Glutamatergic neuron (in vitro differentiated cells): ENCODE measurements around the gene TXN2. TPM values are rescaled to one million over a fixed set of nuclear protein-coding genes. Genes with fewer than 3 reads are reported as not detected.
"Not testable (repeated sequence)": the region's sequence is repeated elsewhere in the genome, so short reads cannot be mapped to it uniquely, and the experiment has no call there.

Experiments used
- DNase-seq: peaks from one replicate; pipeline ENCODE4 v3.0.0; 2022
- H3K27ac Mint-ChIP-seq: one replicate; pipeline ENCODE4 v1.8.0; 2020; ENCODE audit warnings: mild to moderate bottlenecking, mixed read lengths, inconsistent platforms; ENCODE audit not compliant: unreplicated experiment
- H3K27me3 Mint-ChIP-seq: one replicate; pipeline ENCODE4 v1.8.0; 2020; ENCODE audit warnings: mild to moderate bottlenecking, moderate library complexity, mixed read lengths, inconsistent platforms; ENCODE audit not compliant: unreplicated experiment
- H3K36me3 Mint-ChIP-seq: one replicate; pipeline ENCODE4 v1.8.0; 2020; ENCODE audit warnings: mild to moderate bottlenecking, mixed read lengths, inconsistent platforms; ENCODE audit not compliant: unreplicated experiment
- H3K4me1 Mint-ChIP-seq: one replicate; pipeline ENCODE4 v1.8.0; 2020; ENCODE audit warnings: mild to moderate bottlenecking, low read depth, mixed read lengths, inconsistent platforms; ENCODE audit not compliant: unreplicated experiment
- H3K4me3 Mint-ChIP-seq: one replicate; pipeline ENCODE4 v1.8.0; 2020; ENCODE audit warnings: mild to moderate bottlenecking, mixed read lengths, inconsistent platforms; ENCODE audit not compliant: unreplicated experiment
- H3K9me3 Mint-ChIP-seq: one replicate; pipeline ENCODE4 v1.8.0; 2020; ENCODE audit warnings: mild to moderate bottlenecking, moderate library complexity, mixed read lengths, inconsistent platforms; ENCODE audit not compliant: unreplicated experiment
- total RNA-seq: library from RNA; stranded (reverse); fragmentation: NEBNext Ultra II Directional; extraction: Animal tissue kit (Norgen Biotek cat#: 25700); gene quantifications from one replicate; pipeline ENCODE4 v1.2.1, GENCODE V29; 2021; ENCODE audit not compliant: unreplicated experiment
- TF ChIP-seq, protein P1 (sequence below): fragments of 200-600 bp; sonication (generic); IDR thresholded peaks from one replicate; pipeline ENCODE4 v1.5.0; 2021; ENCODE audit not compliant: partially characterized antibody, unreplicated experiment

Gene TXN2
- total RNA-seq, 1 donor from 2014 or later = 66.1 TPM

DNA sequence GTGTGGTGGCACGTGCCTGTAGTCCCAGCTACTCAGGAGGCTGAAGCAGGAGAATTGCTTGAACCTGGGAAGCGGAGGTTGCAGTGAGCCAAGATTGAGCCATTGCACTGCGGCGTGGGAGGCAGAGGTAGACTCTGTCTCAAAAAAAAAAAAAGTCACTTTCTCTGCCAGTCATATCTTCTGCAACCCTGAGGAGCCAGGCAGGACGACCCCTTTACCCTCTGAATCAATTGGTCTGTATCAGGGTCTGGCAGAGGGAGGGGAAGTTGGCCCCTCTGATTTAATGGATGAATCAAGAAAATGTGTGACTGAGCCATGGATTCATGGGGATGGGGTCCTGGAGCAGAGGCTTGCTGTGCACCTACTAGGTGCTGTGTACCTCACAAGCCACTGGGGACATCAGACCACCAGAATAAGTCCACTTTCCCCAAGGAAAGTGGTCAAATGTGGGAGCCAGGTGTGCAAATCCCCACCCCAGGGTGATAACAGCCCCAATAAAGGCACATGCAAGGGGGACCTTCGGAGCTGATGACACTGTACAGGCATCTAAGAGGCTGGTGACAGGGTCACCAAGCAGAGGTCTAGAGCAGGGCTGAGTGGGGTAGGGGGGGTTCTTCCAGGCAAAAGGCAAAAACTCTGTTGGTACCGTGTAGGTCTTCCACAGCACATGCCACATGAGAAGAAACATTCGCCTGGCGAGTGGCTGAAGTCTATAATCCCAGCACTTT is 29.0 kb downstream of the TXN2 start:
- H3K36me3 Mint-ChIP-seq = no peaks in the 10 kb centered on the region
- H3K27me3 Mint-ChIP-seq = peaks cover 1% of the 10 kb centered on the region
- TF ChIP-seq, protein P1, sequence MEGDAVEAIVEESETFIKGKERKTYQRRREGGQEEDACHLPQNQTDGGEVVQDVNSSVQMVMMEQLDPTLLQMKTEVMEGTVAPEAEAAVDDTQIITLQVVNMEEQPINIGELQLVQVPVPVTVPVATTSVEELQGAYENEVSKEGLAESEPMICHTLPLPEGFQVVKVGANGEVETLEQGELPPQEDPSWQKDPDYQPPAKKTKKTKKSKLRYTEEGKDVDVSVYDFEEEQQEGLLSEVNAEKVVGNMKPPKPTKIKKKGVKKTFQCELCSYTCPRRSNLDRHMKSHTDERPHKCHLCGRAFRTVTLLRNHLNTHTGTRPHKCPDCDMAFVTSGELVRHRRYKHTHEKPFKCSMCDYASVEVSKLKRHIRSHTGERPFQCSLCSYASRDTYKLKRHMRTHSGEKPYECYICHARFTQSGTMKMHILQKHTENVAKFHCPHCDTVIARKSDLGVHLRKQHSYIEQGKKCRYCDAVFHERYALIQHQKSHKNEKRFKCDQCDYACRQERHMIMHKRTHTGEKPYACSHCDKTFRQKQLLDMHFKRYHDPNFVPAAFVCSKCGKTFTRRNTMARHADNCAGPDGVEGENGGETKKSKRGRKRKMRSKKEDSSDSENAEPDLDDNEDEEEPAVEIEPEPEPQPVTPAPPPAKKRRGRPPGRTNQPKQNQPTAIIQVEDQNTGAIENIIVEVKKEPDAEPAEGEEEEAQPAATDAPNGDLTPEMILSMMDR = no peak
- peaks cover 2% of the 10 kb centered on the region for H3K9me3 Mint-ChIP-seq
- no peak overlapping the region for H3K27ac Mint-ChIP-seq
- DNase-seq = no peak
- peaks cover 10% of the 10 kb centered on the region for H3K4me1 Mint-ChIP-seq
- no peak overlapping the region for H3K4me3 Mint-ChIP-seq

DNA sequence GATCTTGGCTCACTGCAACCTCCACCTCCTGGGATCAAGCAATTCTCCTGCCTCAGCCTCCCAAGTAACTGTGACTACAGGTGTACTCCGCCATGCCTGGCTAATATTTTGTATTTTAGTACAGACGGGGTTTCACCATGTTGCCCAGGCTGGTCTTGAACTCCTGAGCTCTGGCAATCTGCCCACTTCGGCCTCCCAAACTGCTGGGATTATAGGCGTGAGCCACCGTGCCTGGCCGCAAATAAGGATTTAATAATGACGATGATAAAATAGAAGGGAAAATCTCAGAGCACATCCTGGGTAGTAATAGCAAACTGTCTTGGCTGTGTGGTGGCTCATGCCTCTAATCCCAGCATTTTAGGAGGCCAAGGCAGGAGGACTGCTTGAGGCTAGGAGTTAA is 30.5 kb downstream of the TXN2 start:
- not testable (repeated sequence) for H3K36me3 Mint-ChIP-seq

DNA sequence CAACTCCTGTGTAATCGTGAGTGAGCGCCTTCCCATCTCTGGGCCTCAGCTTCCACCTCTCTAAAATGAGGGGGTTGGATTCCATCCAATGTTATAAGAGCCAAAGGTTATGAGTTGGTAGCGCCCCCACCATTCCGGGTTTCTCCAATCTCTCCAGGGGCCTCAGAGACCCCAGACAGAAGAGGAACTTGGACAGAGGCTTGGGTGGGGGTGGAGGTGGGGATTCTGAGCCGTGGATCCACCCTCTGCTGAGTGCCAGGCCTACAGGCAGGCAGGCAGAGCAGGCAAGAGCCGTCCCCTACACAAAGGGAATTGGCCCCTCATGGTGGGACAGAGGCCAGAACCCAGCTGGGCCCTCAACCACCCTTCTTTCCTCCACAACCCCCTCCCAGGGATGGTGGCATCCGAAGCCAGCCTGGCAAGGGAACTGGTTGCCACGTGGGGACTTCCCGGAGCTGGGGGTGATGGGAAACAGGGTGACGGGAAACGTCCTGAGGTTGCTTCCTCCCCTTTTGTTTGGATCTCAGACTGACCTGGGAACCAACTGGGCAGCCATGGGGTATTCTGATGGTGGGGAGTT is 31.8 kb downstream of the TXN2 start:
- Mint-ChIP-seq H3K36me3 (no peaks in the 10 kb centered on the region), H3K27ac (no peak overlapping the region), H3K9me3 (no peaks in the 10 kb centered on the region), H3K27me3 (peaks cover 1% of the 10 kb centered on the region), H3K4me1 (peaks cover 6% of the 10 kb centered on the region), H3K4me3 (no peak overlapping the region)
- no peak for DNase-seq
- TF ChIP-seq, protein P1 = no peak

More for the DNA sequence above, 30.5 kb downstream of the TXN2 start:
- H3K27me3 Mint-ChIP-seq, H3K4me3 Mint-ChIP-seq, DNase-seq, H3K4me1 Mint-ChIP-seq, H3K27ac Mint-ChIP-seq, H3K9me3 Mint-ChIP-seq: not testable (repeated sequence)

DNA sequence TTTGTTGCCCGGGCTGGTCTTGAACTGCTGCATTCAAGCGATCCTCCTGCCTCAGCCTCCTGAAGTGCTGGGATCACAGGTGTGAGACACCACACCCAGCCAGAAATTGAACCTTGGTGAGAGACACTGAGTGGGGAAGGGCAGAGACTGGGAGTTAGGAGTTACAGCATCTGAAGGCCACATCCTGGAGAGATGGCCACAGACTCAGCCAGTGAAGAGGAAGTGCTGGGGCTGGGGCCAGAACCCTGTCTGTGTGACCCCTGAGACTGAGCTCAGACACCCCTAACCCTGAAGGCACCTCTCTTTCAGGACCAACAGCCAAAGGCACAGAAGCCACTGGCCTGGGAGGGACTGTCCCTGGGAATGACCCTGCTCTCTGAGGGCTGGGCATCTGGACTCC is 33.8 kb downstream of the TXN2 start:
- Mint-ChIP-seq H3K4me3 (no peak overlapping the region), H3K4me1 (peaks cover 6% of the 10 kb centered on the region), H3K36me3 (no peaks in the 10 kb centered on the region), H3K27ac (no peak overlapping the region), H3K9me3 (no peaks in the 10 kb centered on the region), H3K27me3 (no peaks in the 10 kb centered on the region)
- no peak for DNase-seq
- TF ChIP-seq, protein P1 = no peak

DNA sequence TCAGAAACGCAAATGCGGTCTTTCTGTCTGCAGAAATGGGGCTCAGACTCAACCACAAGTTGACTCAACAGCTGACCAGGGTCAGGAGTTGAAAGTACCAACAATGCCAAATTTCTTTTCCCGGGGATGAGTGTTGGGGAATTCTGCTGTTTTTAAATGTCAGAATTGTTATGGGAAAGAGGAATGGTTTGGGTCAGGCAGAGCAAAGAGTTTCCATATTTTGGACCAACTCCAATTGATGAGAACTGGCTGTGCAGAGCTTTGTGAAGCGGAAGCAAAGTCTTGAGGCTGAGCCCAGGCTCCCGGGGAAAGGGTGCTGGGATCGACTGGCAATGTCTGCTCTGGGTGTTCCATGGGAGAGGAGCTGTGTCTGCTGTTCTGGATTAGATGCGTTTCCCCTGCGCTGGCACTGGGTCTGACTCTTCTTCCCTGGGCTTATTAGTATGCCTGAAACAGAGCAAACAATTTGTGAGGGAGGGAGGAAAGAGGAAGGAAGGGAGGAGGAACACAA is 36.2 kb downstream of the TXN2 start:
- no peak overlapping the region for H3K27ac Mint-ChIP-seq
- no peaks in the 10 kb centered on the region for H3K9me3 Mint-ChIP-seq
- peaks cover 5% of the 10 kb centered on the region for H3K4me1 Mint-ChIP-seq
- TF ChIP-seq, protein P1 = no peak
- no peak overlapping the region for H3K4me3 Mint-ChIP-seq
- DNase-seq = no peak
- H3K36me3 Mint-ChIP-seq = no peaks in the 10 kb centered on the region
- H3K27me3 Mint-ChIP-seq = no peaks in the 10 kb centered on the region
